Measurements from ENCODE around the gene SPPL3. TPM values are rescaled to one million over a fixed set of nuclear protein-coding genes. Genes with fewer than 3 reads are reported as not detected.
"Not testable (repeated sequence)": the region's sequence is repeated elsewhere in the genome, so short reads cannot be mapped to it uniquely, and the experiment has no call there.

The SPPL3 gene
- total RNA-seq, 1 donor from 2014 or later: 67.6 TPM

DNA sequence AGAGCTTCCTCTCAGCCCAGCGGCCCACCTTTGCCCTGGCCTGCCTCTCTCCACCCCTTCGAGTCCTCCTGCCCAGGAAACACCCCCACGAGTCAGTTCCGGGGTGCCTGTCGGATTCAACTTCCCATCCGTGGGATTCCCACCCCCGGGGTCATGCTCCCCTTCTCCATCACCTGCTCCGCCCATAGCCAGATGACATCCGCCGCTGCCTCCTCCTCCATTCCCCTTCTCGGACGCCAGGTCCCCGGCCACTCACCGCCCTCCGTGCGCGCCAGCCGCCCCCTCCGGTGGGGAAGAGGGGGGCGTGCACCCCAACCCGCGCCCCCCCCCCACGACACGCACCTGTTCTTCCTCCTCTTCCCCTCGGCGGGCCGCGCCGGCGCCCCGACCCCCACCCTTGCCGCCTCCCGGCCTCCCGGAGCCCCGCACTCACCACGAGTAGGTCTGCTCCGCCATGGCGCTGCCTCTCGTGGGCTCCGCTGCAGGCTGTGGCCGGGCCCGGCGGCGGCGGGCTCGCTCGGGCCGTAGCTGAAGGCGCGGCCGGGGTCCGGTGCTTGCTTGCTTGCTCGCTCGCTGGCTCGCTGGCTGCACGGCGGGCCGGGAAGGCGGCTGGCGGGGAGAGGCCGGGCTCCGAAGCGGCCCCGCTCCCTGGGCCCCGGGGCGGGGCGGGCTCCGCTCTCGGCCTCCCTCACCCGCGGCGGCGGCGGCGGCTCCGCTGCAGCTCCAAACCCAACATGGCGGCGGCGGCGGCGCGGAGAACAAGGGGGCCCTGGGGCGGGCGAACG lies 554 bp downstream of the SPPL3 start:
- Mint-ChIP-seq H3K4me1 (ENCODE audit: unreplicated experiment) (peaks cover 23% of the 10 kb centered on the region), H3K4me3 (peak overlapping the region; percentile 100), H3K27me3 (no peaks in the 10 kb centered on the region), H3K36me3 (peaks cover 26% of the 10 kb centered on the region), H3K27ac (peak overlapping the region; percentile 94), H3K9me3 (no peaks in the 10 kb centered on the region)
- DNase-seq (ENCODE audit: extremely low spot score, unreplicated experiment): no peak
- TF ChIP-seq, protein P1, sequence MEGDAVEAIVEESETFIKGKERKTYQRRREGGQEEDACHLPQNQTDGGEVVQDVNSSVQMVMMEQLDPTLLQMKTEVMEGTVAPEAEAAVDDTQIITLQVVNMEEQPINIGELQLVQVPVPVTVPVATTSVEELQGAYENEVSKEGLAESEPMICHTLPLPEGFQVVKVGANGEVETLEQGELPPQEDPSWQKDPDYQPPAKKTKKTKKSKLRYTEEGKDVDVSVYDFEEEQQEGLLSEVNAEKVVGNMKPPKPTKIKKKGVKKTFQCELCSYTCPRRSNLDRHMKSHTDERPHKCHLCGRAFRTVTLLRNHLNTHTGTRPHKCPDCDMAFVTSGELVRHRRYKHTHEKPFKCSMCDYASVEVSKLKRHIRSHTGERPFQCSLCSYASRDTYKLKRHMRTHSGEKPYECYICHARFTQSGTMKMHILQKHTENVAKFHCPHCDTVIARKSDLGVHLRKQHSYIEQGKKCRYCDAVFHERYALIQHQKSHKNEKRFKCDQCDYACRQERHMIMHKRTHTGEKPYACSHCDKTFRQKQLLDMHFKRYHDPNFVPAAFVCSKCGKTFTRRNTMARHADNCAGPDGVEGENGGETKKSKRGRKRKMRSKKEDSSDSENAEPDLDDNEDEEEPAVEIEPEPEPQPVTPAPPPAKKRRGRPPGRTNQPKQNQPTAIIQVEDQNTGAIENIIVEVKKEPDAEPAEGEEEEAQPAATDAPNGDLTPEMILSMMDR (conservative IDR thresholded peaks at IDR 0.05): no peak

- H3K27ac Mint-ChIP-seq: peak overlapping the region; percentile 94
- peaks cover 26% of the 10 kb centered on the region for H3K4me1 Mint-ChIP-seq (ENCODE audit: unreplicated experiment)
- peaks cover 29% of the 10 kb centered on the region for H3K36me3 Mint-ChIP-seq
- peak overlapping the region; percentile 100 for H3K4me3 Mint-ChIP-seq
- DNase-seq (ENCODE audit: extremely low spot score, unreplicated experiment): no peak
- no peaks in the 10 kb centered on the region for H3K9me3 Mint-ChIP-seq
- H3K27me3 Mint-ChIP-seq: no peaks in the 10 kb centered on the region
- TF ChIP-seq, protein P1 (conservative IDR thresholded peaks at IDR 0.05): no peak
Measured at GRCh38 chr12:120902846-120903411, 1.2 kb downstream of the SPPL3 start.

DNA sequence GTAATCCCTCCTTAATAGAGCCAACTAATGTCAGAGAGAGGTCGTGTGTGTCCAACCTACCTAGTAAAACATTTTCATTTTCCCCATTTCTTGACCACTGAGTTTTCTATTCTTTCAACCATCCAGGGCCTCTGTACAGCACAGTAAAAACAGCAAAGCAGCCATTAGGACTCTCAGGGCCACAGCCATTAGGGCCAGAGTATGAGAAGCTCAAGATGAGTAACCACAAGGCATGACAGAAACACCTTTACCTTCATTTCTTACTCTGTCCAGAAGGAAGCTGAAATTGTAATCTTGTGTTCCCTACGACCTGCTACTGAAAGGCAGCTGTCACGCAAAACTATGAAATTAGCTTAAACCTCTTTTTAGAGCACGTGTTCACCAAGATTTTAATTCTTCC lies 2.3 kb downstream of the SPPL3 start:
- no peak for DNase-seq (ENCODE audit: extremely low spot score, unreplicated experiment)
- Mint-ChIP-seq H3K27me3 (no peaks in the 10 kb centered on the region), H3K4me1 (ENCODE audit: unreplicated experiment) (peaks cover 26% of the 10 kb centered on the region), H3K4me3 (peak overlapping the region; percentile 100), H3K36me3 (peaks cover 33% of the 10 kb centered on the region), H3K9me3 (no peaks in the 10 kb centered on the region), H3K27ac (peak overlapping the region; percentile 94)
- TF ChIP-seq, protein P1 (conservative IDR thresholded peaks at IDR 0.05): no peak

DNA sequence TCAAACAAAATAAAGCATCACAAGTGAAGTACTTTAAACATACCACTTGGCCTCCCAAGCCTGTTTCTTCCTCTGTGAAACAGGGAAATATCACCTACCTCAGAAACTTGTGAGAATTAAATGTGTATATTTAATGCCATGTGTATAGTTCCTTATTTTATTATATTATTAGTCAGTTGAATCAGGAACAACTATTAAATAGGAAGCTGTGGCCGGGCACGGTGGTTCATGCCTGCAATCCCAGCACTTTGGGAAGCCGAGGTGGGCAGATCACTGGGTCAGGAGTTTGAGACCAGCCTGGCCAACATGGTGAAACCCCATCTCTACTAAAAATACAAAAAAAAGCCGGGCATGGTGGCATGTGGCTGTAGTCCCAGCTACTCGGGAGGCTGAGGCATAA lies 3.1 kb downstream of the SPPL3 start:
- H3K27me3 Mint-ChIP-seq; DNase-seq (ENCODE audit: extremely low spot score, unreplicated experiment); H3K9me3 Mint-ChIP-seq; H3K27ac Mint-ChIP-seq; H3K4me3 Mint-ChIP-seq: not testable (repeated sequence)
- Mint-ChIP-seq H3K36me3 (peaks cover 33% of the 10 kb centered on the region), H3K4me1 (ENCODE audit: unreplicated experiment) (peaks cover 26% of the 10 kb centered on the region)

DNA sequence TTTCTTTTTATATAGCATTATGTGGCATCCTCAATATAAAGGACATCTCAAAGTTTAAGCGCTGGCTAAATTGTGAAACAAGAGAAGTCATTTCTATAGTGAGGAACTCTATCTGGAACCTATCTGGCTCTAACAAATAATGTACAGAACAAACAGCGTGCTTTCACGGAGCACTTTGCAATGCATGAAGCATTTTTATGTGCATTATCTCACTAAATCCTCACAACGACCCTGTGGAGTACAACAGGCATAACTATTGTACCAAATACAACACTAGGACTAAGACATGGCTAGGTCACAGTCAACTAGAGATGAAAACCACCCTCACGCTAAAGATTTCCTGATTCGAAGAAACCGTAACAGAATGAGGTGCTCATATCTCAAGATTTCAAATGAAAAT lies 8.6 kb downstream of the SPPL3 start:
- H3K27me3 Mint-ChIP-seq: no peaks in the 10 kb centered on the region
- H3K36me3 Mint-ChIP-seq: peaks cover 26% of the 10 kb centered on the region
- no peak overlapping the region for H3K4me3 Mint-ChIP-seq
- no peak for DNase-seq (ENCODE audit: extremely low spot score, unreplicated experiment)
- H3K4me1 Mint-ChIP-seq (ENCODE audit: unreplicated experiment): peaks cover 23% of the 10 kb centered on the region
- TF ChIP-seq, protein P1 (conservative IDR thresholded peaks at IDR 0.05): no peak
- H3K27ac Mint-ChIP-seq: no peak overlapping the region
- H3K9me3 Mint-ChIP-seq: no peaks in the 10 kb centered on the region

DNA sequence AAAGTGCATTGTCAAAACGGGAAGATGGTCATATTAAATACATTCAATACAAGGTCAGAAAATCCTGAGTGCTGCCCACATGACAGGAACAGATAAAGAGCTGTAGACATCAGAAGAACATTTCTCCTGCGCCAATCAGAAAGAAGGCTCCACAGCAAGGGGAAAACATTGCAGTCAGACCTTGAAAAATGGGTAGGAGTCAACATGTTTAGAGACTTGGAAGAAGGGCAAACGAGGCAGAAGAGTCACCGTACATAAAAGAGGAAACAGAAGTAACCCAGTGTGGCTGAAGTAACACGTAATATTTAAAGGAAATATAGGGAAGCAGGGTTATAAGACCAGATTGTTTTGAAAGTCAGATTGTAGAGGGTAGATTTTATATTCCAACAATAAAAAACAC lies 11.9 kb downstream of the SPPL3 start:
- H3K4me3 Mint-ChIP-seq: no peak overlapping the region
- peaks cover 8% of the 10 kb centered on the region for H3K36me3 Mint-ChIP-seq
- no peak for DNase-seq (ENCODE audit: extremely low spot score, unreplicated experiment)
- H3K27me3 Mint-ChIP-seq: no peaks in the 10 kb centered on the region
- H3K27ac Mint-ChIP-seq: no peak overlapping the region
- TF ChIP-seq, protein P1 (conservative IDR thresholded peaks at IDR 0.05): no peak
- no peaks in the 10 kb centered on the region for H3K9me3 Mint-ChIP-seq
- H3K4me1 Mint-ChIP-seq (ENCODE audit: unreplicated experiment): peaks cover 18% of the 10 kb centered on the region
